Stimulated activated CD4-positive, alpha-beta T cell treated with anti-CD3 and anti-CD28 coated beads, Interleukin-12 subunit alpha, Interleukin-12 subunit beta, amount 100 ng/mL, for 24 hours (primary cell): ENCODE data around the gene SNTG2.

Source experiments
- DNase-seq, 2 experiments: peaks; one replicate each; pipeline ENCODE4 v3.0.0-alpha.2; 2020; ENCODE audit warnings: low read depth in 2 of 2

SNTG2 gene

GRCh38 chr2:951224-952006 is 766 bp downstream of the SNTG2 start:
- no peak for DNase-seq

GRCh38 chr2:953408-953807 is 2.8 kb downstream of the SNTG2 start:
- DNase-seq, result no peak

DNA sequence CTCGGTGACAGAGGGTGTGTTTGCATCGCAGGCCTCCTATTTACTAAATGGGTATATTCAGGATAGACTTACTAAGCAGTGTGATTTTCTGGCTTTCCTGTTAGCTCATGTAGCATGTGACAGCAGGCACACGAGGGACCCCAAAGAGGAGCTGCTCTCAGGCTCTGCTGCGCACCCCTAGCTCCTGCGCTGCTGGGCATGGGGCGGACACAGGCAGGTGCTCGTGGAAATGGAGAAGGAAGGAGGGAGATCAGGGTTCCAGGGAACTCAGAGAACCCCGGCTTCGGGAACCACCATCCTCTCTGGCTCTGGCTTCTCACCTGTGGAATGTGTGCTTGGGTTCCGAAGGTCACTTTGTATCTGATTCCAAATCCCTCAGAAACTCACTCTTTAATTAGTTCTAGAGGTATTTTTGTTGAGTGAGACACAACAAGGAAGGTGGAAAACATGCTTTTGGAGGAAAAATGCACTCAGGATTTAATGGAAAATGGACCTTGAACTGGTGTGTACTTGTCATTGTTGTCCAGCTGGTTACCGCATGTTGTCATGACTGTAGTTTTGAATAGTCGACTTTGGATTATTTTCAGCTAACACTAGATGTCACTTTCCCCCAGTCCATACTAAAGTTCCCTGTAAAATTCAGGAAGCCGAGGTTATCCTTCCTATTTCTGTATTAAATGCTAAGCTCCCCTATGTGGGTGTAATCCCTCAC is 3.5 kb downstream of the SNTG2 start:
- DNase-seq, result no peak

DNA sequence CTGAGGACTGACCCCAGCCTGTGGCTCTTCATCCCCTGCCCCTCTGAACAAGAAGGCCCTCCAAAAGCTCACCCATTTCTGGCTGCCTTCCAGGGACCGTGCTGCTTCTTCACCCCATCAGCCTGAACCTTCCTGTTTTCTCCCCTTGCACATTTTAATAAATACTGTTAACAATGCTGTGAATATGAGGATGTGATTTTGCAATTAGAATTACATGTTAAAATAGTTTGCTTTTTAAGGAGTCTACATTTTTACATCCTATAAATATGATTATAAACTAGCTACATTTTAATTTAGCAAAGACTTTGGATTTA is 4.0 kb downstream of the SNTG2 start:
- no peak for DNase-seq

DNA sequence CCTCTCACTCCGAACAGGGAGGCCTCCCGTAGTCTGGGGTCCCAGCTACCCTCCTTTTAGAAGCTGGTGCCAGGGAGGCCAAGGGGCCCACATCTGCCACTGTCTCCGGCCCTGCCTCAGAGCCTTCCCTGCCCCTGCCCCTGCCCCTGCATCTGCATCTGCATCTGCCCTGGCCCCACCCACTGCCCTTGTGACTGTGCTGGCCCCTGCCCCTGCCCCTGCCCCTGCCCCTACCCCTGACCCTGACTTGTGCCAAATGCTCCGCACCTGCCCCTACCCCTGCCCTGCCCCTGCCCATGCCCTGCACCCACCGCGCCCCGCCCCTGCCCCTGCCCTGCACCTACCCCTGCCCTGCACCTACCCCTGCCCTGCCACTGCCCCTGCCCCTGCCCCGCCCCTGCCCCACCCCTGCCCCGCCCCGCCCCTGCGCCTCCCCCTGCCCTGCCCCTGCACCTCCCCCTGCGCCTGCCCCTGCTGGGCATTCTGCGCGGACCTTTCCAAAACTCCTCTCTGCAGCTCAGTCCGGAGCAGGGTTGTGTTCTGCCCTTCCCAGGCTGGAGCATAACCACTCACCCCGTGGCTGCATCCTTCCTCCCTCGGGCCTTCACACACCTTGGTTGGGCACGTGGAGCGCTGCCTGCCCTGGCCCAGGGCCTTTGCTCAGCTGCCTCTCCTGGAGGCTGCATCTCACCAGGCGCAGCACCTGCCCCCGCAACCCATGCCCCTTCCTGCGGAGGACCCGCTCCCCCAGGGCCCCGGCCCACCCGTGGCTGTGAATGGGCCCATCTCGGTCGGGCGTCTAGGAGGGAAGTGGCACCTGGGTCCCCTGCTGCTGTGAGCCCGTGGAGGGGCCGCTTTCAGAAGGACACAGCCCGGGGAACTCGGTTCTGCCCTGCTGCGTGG is 5.4 kb downstream of the SNTG2 start:
- no peak for DNase-seq

GRCh38 chr2:959457-959856 is 8.8 kb downstream of the SNTG2 start:
- no peak for DNase-seq

DNA sequence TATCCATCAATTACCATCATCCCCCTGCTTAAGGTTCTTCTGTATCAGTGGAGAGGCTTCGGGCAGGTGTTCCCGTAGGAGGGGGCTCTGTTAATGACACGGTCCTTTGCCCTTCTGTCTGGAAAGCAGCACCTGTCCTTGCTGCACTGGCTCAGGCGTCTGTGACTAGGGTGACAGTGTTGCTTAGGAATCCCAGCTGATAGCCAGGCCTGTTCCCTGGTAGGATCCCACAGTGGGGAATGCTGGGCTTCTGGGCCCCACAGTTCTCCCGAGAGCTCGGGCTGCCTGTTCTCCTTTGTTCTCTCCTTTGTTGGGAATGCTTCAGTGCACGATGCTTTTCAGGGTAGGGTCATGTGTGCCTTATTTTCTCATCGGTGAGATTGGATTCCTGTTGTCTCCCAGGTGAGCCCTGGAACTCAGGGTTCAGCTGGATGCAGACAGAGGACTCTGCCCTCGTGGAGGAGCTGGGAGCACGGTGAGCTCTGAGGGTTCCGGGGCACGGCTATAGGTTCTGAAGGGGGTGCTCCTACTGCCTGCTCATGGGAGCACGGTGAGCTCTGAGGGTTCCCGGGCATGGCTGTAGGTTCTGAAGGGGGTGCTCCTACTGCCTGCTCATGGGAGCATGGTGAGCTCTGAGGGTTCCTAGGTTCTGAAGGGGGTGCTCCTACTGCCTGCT is 9.6 kb downstream of the SNTG2 start:
- no peak for DNase-seq

GRCh38 chr2:961786-962185 is 11.1 kb downstream of the SNTG2 start:
- no peak for DNase-seq

DNA sequence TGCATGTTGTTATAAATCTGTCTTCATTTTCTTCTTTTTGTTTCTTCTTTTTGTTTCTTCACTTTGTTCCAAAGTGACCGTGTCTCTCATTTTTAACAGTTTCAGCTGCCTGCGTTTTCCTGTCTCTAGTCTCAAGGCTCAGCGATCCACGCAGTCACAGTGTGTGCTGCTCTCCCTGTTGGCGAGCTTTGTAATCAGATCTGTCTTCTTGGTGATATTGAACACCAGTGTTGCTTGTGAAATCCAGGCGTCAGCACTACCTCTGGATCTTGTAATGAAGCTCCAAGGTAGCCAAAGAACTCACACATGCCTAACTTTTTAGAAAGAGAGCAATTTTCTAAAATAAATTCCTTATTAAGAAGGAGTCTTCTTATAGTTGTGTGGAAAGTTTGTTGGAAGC is 13.2 kb downstream of the SNTG2 start:
- DNase-seq, result no peak

DNA sequence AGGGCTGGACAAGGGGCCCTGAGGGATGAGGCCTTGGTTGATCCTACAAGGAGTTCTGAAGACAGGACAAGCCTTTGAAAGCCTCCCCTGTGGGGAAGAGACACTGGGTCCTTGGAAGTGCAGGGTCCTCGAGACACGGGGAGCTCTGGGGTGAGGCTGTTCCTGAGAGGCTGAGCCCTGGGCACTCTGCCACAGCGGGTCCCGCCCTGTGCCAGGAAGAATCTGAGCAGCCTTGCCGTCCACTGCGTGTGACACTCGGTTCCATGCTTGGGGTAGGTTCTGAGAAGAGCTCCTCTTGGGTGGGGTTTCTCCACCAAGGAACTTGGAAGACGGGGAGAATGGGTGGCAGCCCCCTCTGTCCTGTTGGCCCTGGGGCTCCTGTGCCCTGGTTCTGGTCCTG is 13.9 kb downstream of the SNTG2 start:
- DNase-seq, result no peak

GRCh38 chr2:965640-966147 is 15.0 kb downstream of the SNTG2 start:
- no peak for DNase-seq

DNA sequence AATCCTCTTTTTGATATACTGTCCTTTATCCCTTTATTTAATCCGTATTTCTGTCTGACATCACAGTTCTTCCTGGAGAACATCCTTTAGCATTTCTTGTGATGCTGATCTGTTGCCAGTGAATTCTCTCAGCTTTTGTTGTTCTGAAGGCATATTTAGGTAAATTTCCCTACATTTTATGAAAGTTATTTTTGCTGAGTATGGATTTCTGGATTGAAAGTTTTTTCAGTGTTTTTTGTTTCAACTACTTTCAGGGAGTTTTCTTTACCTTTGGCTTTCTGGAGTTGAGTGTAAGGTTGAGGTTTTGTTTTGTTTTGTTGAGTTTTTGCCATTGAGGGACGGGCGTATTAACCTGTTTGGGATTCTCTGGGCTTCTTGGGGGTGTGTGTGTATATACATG is 22.5 kb downstream of the SNTG2 start:
- no peak for DNase-seq

DNA sequence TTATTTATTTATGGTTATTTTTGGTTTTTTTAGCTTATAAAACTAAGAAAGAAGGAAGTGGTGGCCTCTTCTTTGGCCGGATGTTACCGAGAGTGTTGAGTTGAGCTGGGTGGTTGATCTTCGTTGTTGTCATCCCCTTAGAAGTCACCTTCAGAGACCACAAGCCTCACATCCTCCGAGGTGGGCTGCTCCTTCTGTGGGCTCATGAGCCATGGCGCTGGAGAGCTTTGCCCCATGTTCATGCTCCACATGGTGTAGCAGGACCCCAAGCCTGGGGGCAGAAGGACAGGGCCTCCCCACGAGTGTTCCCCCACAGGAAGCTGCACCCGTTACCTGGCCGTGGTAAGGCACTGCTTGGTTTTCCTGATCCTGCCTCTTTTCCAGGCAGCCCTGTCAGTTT is 23.4 kb downstream of the SNTG2 start:
- DNase-seq, result no peak

GRCh38 chr2:974502-974901 is 23.9 kb downstream of the SNTG2 start:
- no peak for DNase-seq

GRCh38 chr2:975095-975494 is 24.4 kb downstream of the SNTG2 start:
- DNase-seq, result no peak

DNA sequence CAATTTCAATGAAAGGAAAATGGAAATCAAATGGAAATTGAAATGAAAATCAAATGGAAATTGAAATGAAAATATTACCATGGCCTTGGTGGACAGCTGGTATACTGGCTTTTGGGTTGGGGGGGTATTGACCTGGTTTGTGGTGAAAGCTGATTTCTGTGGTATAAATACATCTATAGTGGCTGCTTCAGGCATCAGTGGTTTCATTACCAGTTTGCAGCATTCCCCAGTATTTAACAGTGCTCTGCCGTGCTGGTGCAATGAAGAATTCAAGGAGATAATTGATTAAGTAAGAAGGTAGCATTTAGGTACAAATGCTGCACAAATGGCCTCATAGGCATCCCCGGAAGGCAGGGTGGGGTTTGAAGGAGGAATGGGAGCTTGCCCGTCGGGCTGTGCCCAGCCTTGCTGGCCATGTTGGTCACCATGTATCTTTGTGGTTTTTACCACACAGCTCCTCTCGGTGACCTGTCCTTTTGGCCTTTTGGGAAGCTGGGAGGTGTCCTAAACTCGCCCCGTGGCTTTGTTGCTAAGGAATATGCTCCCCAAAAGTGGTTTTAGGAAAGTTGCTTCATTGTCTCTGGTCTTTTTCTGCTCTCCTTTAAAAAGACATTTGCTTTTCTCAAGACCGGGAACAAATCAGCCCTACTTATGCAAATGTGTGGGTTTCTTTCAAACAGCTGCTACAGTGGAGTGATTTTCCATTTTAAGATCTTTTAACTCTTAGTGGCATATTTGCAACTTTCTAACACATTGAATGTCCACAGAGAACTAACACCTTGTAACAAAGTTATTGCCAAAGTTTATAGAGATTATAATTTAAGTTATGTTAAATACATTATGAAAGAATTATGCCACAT is 28.6 kb downstream of the SNTG2 start:
- DNase-seq, result no peak

- no peak for DNase-seq
Measured at GRCh38 chr2:980176-980575, 29.5 kb downstream of the SNTG2 start.

GRCh38 chr2:981258-981657 is 30.6 kb downstream of the SNTG2 start:
- no peak for DNase-seq

- no peak for DNase-seq
Measured at GRCh38 chr2:981759-982158, 31.1 kb downstream of the SNTG2 start.

GRCh38 chr2:985317-985898 is 34.8 kb downstream of the SNTG2 start:
- DNase-seq, result no peak

DNA sequence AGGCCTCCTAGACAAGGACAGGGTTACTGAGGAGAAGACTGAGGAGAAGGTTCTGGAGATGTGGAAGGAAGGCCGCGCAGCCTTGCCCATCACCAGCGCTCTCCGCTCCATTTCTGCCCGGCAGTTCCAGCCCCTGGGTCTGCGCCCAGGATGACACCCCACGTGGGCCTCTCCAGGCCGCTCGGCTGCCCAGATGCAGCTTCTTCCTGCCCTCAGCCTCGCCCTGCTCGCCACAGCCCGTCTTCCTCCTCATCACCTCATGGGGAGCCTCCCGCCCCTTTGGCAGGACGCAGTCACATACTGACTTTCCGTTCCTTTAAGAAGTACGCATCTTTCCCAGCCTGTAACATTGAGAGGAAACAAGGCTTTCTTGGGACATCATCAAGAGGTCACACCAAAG is 37.1 kb downstream of the SNTG2 start:
- DNase-seq, result no peak
